ACC112 (cell line): Measurements from ENCODE around the gene GINS1.

Source experiments
- H2AFZ ChIP-seq: fragments of 200-600 bp; sonication (generic); one replicate; pipeline ENCODE4 v1.6.0; 2017; ENCODE audit warnings: antibody characterized with exemption, low read length; ENCODE audit not compliant: unreplicated experiment
- H3K27ac ChIP-seq: fragments of 200-600 bp; sonication (generic); 2 replicates; pipeline ENCODE4 v1.5.1; 2014; ENCODE audit warnings: low read depth, mild to moderate bottlenecking, antibody characterized with exemption, low read length, moderate library complexity
- H3K27me3 ChIP-seq: fragments of 200-600 bp; sonication (generic); 2 replicates; pipeline ENCODE4 v1.6.1; 2014; ENCODE audit warnings: mild to moderate bottlenecking, antibody characterized with exemption, low read length, moderate library complexity, mixed read lengths; ENCODE audit not compliant: insufficient read depth
- H3K36me3 ChIP-seq: fragments of 200-600 bp; sonication (generic); 2 replicates; pipeline ENCODE4 v1.6.1; 2016; ENCODE audit warnings: mild to moderate bottlenecking, antibody characterized with exemption, low read length, moderate library complexity, mixed read lengths; ENCODE audit not compliant: insufficient read depth
- H3K4me1 ChIP-seq: fragments of 200-600 bp; sonication (generic); one replicate; pipeline ENCODE4 v1.6.1; 2016; ENCODE audit warnings: low read length, mixed read lengths; ENCODE audit not compliant: insufficient read depth, unreplicated experiment, control insufficient read depth
- H3K4me3 ChIP-seq: fragments of 200-600 bp; sonication (generic); 2 replicates; pipeline ENCODE4 v1.5.1; 2014; ENCODE audit warnings: mild to moderate bottlenecking, low read depth, low read length
- H3K79me2 ChIP-seq: fragments of 200-600 bp; sonication (generic); one replicate; pipeline ENCODE4 v1.6.0; 2016; ENCODE audit warnings: low read length; ENCODE audit not compliant: control insufficient read depth, unreplicated experiment, insufficient read depth

The GINS1 gene

DNA sequence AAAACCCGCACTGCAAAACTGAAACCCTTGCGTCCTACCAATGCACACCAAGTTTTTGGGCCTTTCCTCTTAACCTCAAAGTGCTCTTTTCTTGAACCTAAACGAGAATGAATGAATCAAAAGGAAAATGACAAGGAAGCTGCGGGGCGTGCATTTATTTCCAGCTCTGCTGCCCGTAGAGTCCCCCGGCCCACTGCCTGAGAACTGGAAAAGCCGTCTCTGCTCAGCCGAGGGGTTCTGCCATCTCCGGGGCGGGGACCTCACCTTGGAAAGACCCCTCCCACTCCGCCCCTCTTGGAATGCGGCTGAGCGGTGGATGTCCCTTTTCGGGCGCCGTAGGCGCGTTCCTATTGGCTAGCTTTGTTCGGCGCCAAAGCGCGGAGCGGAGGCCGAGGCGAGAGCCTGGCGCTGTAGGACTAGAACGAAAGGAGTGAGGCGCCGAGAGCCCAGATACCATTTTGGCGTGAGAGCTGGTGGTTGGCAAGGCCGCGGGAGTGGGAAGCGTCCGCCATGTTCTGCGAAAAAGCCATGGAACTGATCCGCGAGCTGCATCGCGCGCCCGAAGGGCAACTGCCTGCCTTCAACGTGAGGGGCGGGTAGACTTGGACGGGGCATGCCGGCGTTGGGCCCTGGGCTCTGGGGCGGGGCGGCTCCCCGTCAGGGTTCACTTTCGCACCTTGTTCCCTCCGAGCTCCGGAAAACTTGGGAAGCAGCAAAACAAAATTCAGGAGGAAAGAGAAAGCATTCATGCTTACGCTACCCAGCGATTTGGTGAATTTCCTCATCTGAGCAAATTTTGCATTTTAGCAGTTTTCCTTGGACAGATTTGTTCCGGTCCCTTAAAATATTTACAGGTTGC lies at the start of gene GINS1:
GINS1 (plus strand) TSS at position 363 of the 859 bp plus-strand sequence; CDS start at position 511, 148 bp downstream.
- Histone ChIP-seq H3K27me3 (no peaks in the 10 kb centered on the region), H3K27ac (peak within 1 kb of the TSS; percentile 70), H2AFZ (peak within 1 kb of the TSS; percentile 96)

DNA sequence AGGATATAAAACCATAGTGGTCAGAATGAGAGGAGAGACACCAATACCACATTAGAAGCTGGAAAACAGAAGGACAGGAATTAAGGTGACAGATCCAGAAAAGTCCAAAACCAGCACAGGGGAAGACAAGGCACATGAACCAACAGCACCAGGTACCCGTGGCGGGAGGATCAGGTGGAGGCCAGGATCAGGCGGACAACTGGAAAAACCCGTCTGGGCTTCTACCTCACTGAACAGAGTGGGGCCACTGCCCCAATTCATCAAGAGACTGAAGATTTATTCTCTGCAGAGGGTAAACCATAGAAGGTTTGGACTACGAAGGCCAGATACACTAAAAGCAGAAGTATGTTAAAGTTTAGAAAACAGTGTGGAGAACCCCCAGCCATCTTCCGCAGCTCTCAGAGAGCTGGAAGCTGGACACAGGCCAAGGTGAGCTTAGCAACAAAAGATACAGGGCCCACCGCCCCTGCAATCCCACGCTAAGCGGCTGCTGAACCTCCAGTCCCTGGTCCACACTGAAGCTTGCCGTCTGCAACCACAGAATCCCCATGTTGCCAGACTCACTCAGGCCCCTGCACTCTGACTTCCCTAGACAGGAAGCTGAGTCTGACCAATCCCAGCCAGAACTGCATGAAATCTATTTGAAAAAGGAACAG lies 46.7 kb upstream of the GINS1 start:
- Histone ChIP-seq H2AFZ (no peak overlapping the region), H3K27ac (no peak overlapping the region), H3K4me3 (no peak overlapping the region), H3K27me3 (no peaks in the 10 kb centered on the region), H3K4me1 (peaks cover 5% of the 10 kb centered on the region), H3K36me3 (no peaks in the 10 kb centered on the region), H3K79me2 (peaks cover 15% of the 10 kb centered on the region)

More for the DNA sequence above, at the start of gene GINS1:
- H3K79me2 ChIP-seq = peaks cover 40% of the 10 kb centered on the region
- H3K4me1 ChIP-seq = peaks cover 13% of the 10 kb centered on the region
- H3K36me3 ChIP-seq = peaks cover 3% of the 10 kb centered on the region; the same call in 1 of the 2 replicates
- peak within 1 kb of the TSS; percentile 98 for H3K4me3 ChIP-seq

GRCh38 chr20:25361287-25361683 lies 46.2 kb upstream of the GINS1 start:
- peaks cover 5% of the 10 kb centered on the region for H3K4me1 ChIP-seq
- no peaks in the 10 kb centered on the region for H3K27me3 ChIP-seq
- H3K27ac ChIP-seq = no peak overlapping the region; the same call in 1 of the 2 replicates
- no peak overlapping the region for H3K4me3 ChIP-seq
- no peaks in the 10 kb centered on the region for H3K36me3 ChIP-seq
- H3K79me2 ChIP-seq = peaks cover 13% of the 10 kb centered on the region
- no peak overlapping the region for H2AFZ ChIP-seq

- Histone ChIP-seq H3K4me3 (no peak overlapping the region), H3K36me3 (0 out of 2 replicates have a peak, but pooled peaks cover 15% of the 10 kb centered on the region), H2AFZ (no peak overlapping the region), H3K4me1 (peaks cover 5% of the 10 kb centered on the region), H3K27me3 (no peaks in the 10 kb centered on the region), H3K27ac (no peak overlapping the region), H3K79me2 (peaks cover 21% of the 10 kb centered on the region)
Observed at GRCh38 chr20:25364180-25364788, 43.2 kb upstream of the GINS1 start.

DNA sequence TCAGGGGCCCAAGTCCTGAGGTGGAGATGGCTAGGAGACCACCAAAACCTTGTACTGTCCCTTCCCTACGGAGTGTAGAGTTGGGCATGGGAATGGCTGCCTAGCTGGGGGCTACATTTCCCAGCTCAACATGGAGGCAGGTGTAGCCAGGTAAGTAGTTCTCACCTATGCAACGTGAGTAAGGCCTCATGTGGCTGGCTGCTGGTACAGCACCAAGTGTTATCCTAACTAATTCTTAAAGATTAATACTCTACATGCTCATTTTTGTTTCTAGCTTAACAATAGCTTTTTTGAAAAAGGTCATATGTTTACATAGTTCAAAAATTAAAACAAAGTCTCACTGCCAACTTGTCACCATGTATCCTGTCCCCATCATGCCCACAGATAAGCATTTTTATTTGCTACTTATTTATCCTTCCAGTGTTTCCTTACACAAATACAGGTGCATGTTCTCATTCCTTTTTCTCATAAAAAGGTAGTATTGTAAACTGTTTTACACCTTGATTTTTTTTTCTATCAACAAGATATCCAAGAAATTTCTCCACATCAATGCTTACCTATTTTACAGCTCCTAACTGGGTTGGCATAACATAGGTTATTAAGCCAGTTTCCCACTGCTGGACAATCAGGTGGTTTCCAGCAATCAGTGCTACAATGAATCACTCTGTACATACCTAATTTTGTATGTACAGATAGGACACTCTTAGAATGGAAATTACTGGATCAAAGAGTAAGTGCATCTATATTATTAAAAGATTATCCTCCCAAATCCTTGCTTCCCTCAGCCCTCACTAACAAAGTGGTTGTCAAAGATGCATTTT lies 42.4 kb upstream of the GINS1 start:
- Histone ChIP-seq H3K27me3 (no peaks in the 10 kb centered on the region), H3K79me2 (peaks cover 23% of the 10 kb centered on the region), H3K27ac (no peak overlapping the region), H3K36me3 (0 out of 2 replicates have a peak, but pooled peaks cover 17% of the 10 kb centered on the region), H3K4me1 (peaks cover 5% of the 10 kb centered on the region), H3K4me3 (no peak overlapping the region), H2AFZ (no peak overlapping the region)

DNA sequence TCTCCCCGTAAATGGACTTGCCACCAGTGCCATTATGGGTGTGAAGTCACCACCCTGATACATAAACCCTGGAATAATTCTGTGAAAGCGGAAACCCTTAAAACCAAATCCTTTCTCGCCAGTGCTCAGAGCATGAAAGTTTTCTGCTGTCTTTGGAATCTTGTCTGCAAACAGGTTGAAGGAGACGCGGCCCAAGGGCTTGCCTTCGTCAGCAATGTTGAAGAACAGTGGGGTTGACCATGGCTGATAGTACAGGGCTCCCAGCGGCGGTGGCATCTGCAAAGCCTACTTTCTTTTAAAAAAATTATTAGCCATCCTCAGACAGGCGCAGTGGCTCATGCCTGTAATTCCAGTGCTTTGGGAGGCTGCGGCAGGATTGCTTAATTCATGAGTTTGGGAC lies 38.9 kb upstream of the GINS1 start:
- H3K4me1 ChIP-seq = peaks cover 5% of the 10 kb centered on the region
- H3K4me3 ChIP-seq = no peak overlapping the region
- H2AFZ ChIP-seq = no peak overlapping the region
- H3K79me2 ChIP-seq = peaks cover 40% of the 10 kb centered on the region
- no peaks in the 10 kb centered on the region for H3K27me3 ChIP-seq
- peaks cover 21% of the 10 kb centered on the region; the same call in 1 of the 2 replicates for H3K36me3 ChIP-seq
- H3K27ac ChIP-seq = no peak overlapping the region

DNA sequence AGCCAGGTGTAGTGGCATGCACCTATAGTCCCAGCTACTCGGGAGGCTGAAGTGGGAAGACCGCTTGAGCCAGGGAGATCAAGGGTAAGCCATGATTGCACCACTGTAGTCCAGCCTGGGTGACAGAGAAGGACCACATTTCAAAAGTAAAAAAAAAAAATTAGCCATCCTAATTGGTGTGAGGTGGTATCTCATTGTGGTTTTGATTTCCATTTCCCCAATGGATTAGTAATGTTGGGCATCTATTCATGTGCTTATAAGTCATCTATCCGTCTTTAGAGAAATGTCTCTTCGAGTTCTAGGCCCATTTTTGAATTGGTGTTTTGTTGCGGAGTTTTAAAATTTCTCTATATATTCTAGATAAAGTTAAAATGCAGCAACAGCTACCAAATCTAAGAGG lies 38.5 kb upstream of the GINS1 start:
- H3K27ac ChIP-seq = no peak overlapping the region
- H3K27me3 ChIP-seq = no peaks in the 10 kb centered on the region
- no peak overlapping the region for H2AFZ ChIP-seq
- H3K79me2 ChIP-seq = peaks cover 41% of the 10 kb centered on the region
- peaks cover 5% of the 10 kb centered on the region for H3K4me1 ChIP-seq
- H3K36me3 ChIP-seq = peaks cover 21% of the 10 kb centered on the region; the same call in 1 of the 2 replicates
- no peak overlapping the region for H3K4me3 ChIP-seq

DNA sequence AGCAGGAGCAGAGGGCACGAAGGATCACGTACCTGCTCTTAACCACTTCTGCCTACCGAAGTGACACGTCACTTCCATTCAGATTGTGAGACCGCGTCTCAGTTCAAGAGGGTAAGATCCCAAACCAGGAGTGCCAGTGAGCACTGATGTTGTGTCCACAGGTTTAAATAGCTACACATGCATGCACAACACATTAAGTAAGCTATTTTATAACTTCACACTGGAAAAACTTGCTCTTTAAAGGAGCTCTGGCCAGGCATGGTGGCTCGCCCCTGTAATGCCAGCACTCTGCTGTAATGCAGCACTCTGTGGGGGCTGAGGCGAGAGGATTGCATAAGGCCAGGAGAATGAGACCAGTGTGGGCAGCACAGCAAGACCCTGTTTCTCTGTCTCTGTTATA lies 37.9 kb upstream of the GINS1 start:
- peaks cover 43% of the 10 kb centered on the region for H3K79me2 ChIP-seq

GRCh38 chr20:25369971-25370370 lies 37.5 kb upstream of the GINS1 start:
- no peak overlapping the region for H3K27ac ChIP-seq
- H2AFZ ChIP-seq = no peak overlapping the region
- no peaks in the 10 kb centered on the region for H3K27me3 ChIP-seq
- peaks cover 5% of the 10 kb centered on the region for H3K4me1 ChIP-seq
- peaks cover 21% of the 10 kb centered on the region; the same call in 1 of the 2 replicates for H3K36me3 ChIP-seq
- no peak overlapping the region for H3K4me3 ChIP-seq
- peaks cover 42% of the 10 kb centered on the region for H3K79me2 ChIP-seq

More for the DNA sequence above, 37.9 kb upstream of the GINS1 start:
- H3K27ac ChIP-seq = no peak overlapping the region
- H3K27me3 ChIP-seq = no peaks in the 10 kb centered on the region
- H3K36me3 ChIP-seq = peaks cover 21% of the 10 kb centered on the region; the same call in 1 of the 2 replicates
- peaks cover 5% of the 10 kb centered on the region for H3K4me1 ChIP-seq
- no peak overlapping the region for H2AFZ ChIP-seq
- no peak overlapping the region for H3K4me3 ChIP-seq
